CD4-positive, alpha-beta T cell treated with Interleukin-17A for 1 hour (primary cell): ENCODE data around the gene CAMKMT.

Source experiments
- DNase-seq: peaks from one replicate; pipeline ENCODE4 v3.0.0-alpha.2; 2020

The CAMKMT gene

GRCh38 chr2:44519026-44519425, 157.3 kb downstream of the CAMKMT start:
- DNase-seq, result no peak

- no peak for DNase-seq
These were observed 161.1 kb downstream of the CAMKMT start for GRCh38 chr2:44522846-44523245.

GRCh38 chr2:44524347-44524926, 162.7 kb downstream of the CAMKMT start:
- DNase-seq, result no peak

- no peak for DNase-seq
These were observed 164.6 kb downstream of the CAMKMT start for GRCh38 chr2:44526352-44526751.

- no peak for DNase-seq
These were observed 166.8 kb downstream of the CAMKMT start for GRCh38 chr2:44528595-44528994.

GRCh38 chr2:44529448-44529847, 167.7 kb downstream of the CAMKMT start:
- DNase-seq, result no peak

- no peak for DNase-seq
These were observed 169.5 kb downstream of the CAMKMT start for GRCh38 chr2:44531289-44531688.

- DNase-seq, result no peak
These were observed 170.3 kb downstream of the CAMKMT start for GRCh38 chr2:44532031-44532430.

GRCh38 chr2:44533508-44533907, 171.8 kb downstream of the CAMKMT start:
- no peak for DNase-seq

- no peak for DNase-seq
These were observed 173.6 kb downstream of the CAMKMT start for GRCh38 chr2:44535376-44535775.

- no peak for DNase-seq
These were observed 175.5 kb downstream of the CAMKMT start for GRCh38 chr2:44537264-44537663.

- no peak for DNase-seq
These were observed 180.8 kb downstream of the CAMKMT start for GRCh38 chr2:44542520-44542919.

- DNase-seq, result no peak
These were observed 182.3 kb downstream of the CAMKMT start for GRCh38 chr2:44543773-44544725.

- DNase-seq, result no peak
These were observed 183.3 kb downstream of the CAMKMT start for GRCh38 chr2:44545005-44545404.

- DNase-seq, result no peak
These were observed 184.8 kb downstream of the CAMKMT start for GRCh38 chr2:44546459-44547127.

- DNase-seq, result no peak
These were observed 186.0 kb downstream of the CAMKMT start for GRCh38 chr2:44547718-44548117.

GRCh38 chr2:44548221-44549098, 186.7 kb downstream of the CAMKMT start:
- DNase-seq, result no peak

GRCh38 chr2:44549099-44549471, 187.3 kb downstream of the CAMKMT start:
- DNase-seq, result no peak

GRCh38 chr2:44549856-44550255, 188.1 kb downstream of the CAMKMT start:
- DNase-seq, result no peak

- DNase-seq, result no peak
These were observed 188.8 kb downstream of the CAMKMT start for GRCh38 chr2:44550561-44550960.

GRCh38 chr2:44551497-44551896, 189.8 kb downstream of the CAMKMT start:
- DNase-seq, result no peak

- no peak for DNase-seq
These were observed 191.7 kb downstream of the CAMKMT start for GRCh38 chr2:44553456-44553855.

GRCh38 chr2:44555700-44556099, 194.0 kb downstream of the CAMKMT start:
- no peak for DNase-seq
